ENCODE results near the gene GPD1L. TPM values are rescaled to one million over a fixed set of nuclear protein-coding genes. Genes with fewer than 3 reads are reported as not detected.
"Not testable (repeated sequence)": the region's sequence is repeated elsewhere in the genome, so short reads cannot be mapped to it uniquely, and the experiment has no call there.

GPD1L gene
- total and polyA plus RNA-seq, 4 experiments from 2014 or later: 20.6 to 32.5 (median 23.5) TPM

DNA sequence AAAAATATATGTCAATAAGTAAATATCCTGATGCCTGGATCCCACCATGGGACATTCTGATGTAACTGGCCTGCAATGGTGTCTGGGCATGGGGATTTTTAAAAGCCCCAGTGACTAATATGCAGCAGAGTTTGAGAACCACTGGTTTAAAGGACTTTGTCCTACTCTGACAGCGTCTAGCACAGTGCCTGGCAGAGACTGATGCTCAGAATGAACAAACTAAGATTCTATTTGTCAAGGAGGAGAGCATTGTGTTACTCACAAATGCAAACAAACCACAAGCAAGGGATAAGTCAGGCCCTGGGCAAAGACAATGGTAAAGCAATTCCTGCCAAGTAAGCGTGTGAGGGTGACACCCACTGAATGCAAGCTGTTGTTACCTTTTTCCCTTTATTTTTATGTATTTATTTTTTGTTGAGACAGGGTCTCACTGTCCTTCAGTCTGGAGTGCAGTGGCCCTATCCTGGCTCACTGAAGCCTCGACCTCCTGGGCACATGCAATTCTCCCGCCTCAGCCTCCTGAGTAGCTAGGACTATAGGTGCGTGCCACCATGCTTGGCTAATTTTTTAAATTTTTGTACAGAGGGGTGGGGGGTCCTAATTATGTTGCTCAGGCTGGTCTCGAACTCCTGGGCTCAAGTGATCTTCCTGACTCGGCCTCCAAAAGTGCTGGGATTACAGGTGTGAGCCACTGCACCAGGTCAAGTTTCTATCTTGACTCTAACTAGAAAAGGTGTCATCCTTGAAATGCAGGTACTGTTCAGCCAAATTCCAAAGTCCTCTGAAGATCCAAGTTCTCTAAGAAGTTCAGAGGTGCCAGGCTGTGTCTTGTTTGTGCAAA lies 909 bp upstream of the GPD1L start:
- peak overlapping the region; percentile 77 to 97 (median 88) for H3K4me3 Mint-ChIP-seq
- Histone ChIP-seq H3K4me3 (ENCODE audit: low read length in 2 of 2) (peak overlapping the region in 1 of 2 donors; percentile 87), H3K4me1 (ENCODE audit: insufficient read depth, low read length) (peaks cover 28% of the 10 kb centered on the region), H3K27ac (ENCODE audit: low read depth, low read length) (no peak overlapping the region), H3K27me3 (ENCODE audit: insufficient read depth, low read length) (no peaks in the 10 kb centered on the region), H3K9me3 (ENCODE audit: control insufficient read depth in 1 of 2, low read length in 2 of 2) (peaks cover 0 to 5% of the 10 kb centered on the region in 2 donors), H3K36me3 (ENCODE audit: insufficient read depth, low read length) (no peaks in the 10 kb centered on the region)
- peak overlapping the region; percentile 17 to 93 (median 73) for H3K27ac Mint-ChIP-seq
- intact Hi-C loops (cut with micrococcal nuclease): loop anchor here (1.0 to 5.0 kb wide), 5 partner anchors 9 to 1335 kb away; partner anchors contain the start of genes DYNC1LI1 and UBP1
- H3K27me3 Mint-ChIP-seq: no peaks in the 10 kb centered on the region
- peaks cover 8 to 18% of the 10 kb centered on the region in 2 donors for H3K36me3 Mint-ChIP-seq
- H3K4me1 Mint-ChIP-seq: peaks cover 22 to 41% (median 30%) of the 10 kb centered on the region in 4 donors
- peaks cover 0 to 29% (median 9%) of the 10 kb centered on the region in 8 donors for H3K9me3 Mint-ChIP-seq
- POLR2A ChIA-PET (ENCODE audit: partially characterized antibody): interaction anchor here (1.3 to 1.9 kb wide), 4 partner anchors 9 to 573 kb away, joined by 3 to 34 read pairs (median 5); partner anchors contain the start of gene STT3B
- CTCF ChIA-PET (ENCODE audit: partially characterized antibody): interaction anchor here (0.9 to 1.5 kb wide), 3 partner anchors 9 to 135 kb away, joined by 3 to 10 read pairs (median 4); no protein-coding TSS in a partner anchor
- no peak for DNase-seq

DNA sequence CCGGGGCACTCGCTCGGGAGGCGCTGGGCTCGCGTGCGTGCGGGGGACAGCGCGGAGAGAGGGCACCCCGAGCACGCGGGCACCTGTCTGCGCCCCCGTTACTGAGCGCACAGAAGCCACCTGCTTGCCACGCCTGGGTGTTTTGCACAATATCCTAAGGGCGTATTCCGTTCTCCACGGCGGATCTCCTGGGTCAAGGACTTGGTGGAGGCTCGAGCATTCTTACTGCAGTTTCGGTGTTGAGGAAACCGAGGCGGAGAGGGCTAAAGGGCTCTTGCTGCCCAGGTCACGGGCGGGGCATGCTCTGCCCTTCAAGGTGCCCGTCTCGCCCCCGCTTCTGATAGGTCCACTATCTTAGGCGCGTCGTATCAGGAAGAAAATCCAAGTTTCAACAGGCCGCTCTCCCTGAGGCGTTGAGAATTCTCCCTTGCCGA lies 526 bp downstream of the GPD1L start:
- no peak for DNase-seq
- peaks cover 30 to 54% (median 41%) of the 10 kb centered on the region in 4 donors for H3K4me1 Mint-ChIP-seq
- H3K4me3 Mint-ChIP-seq: peak overlapping the region; percentile 94 to 98 (median 97)
- peaks cover 6 to 10% of the 10 kb centered on the region in 2 donors for H3K36me3 Mint-ChIP-seq
- Histone ChIP-seq H3K27me3 (ENCODE audit: insufficient read depth, low read length) (no peaks in the 10 kb centered on the region), H3K27ac (ENCODE audit: low read depth, low read length) (peak overlapping the region; percentile 61), H3K36me3 (ENCODE audit: insufficient read depth, low read length) (no peaks in the 10 kb centered on the region), H3K4me3 (ENCODE audit: low read length in 2 of 2) (peak overlapping the region; percentile 12 to 87), H3K4me1 (ENCODE audit: insufficient read depth, low read length) (peaks cover 39% of the 10 kb centered on the region), H3K9me3 (ENCODE audit: control insufficient read depth in 1 of 2, low read length in 2 of 2) (peaks cover 0 to 4% of the 10 kb centered on the region in 2 donors)
- H3K27me3 Mint-ChIP-seq: no peaks in the 10 kb centered on the region
- H3K27ac Mint-ChIP-seq: peak overlapping the region; percentile 66 to 95 (median 90)
- ChIA-PET POLR2A (ENCODE audit: partially characterized antibody) (interaction anchor here (1.2 to 1.9 kb wide), 5 partner anchors 8 to 1501 kb away, joined by 3 to 34 read pairs (median 4); partner anchors contain the start of genes STT3B and TGFBR2), CTCF (ENCODE audit: partially characterized antibody) (interaction anchor here (1.2 kb wide), 1 partner anchor 133 kb away, joined by 4 read pairs; no protein-coding TSS in a partner anchor)
- intact Hi-C loops (cut with micrococcal nuclease): loop anchor here (1.0 to 5.0 kb wide), 5 partner anchors 7 to 1334 kb away; partner anchors contain the start of genes DYNC1LI1 and UBP1
- peaks cover 0 to 17% (median 5%) of the 10 kb centered on the region in 8 donors for H3K9me3 Mint-ChIP-seq

DNA sequence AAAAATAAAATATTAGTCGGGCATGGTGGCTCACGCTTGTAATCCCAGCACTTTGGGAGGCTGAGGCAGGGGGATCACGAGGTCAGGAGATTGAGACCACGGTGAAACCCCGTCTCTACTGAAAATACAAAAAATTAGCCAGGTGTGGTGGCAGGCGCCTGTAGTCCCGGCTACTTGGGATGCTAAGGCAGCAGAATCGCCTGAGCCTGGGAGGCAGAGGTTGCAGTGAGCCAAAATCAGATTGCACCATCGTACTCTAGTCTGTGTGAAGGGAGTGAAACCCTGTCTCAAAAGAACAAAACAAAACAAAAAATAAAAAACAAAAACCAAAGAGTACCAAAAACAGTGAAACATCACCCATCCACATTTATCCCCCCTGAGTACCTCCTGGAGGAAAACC lies 1.8 kb downstream of the GPD1L start:
- CTCF ChIA-PET (ENCODE audit: partially characterized antibody); H3K27ac ChIP-seq (ENCODE audit: low read depth, low read length); H3K36me3 Mint-ChIP-seq; H3K27ac Mint-ChIP-seq; H3K27me3 Mint-ChIP-seq; H3K27me3 ChIP-seq (ENCODE audit: insufficient read depth, low read length); DNase-seq; H3K36me3 ChIP-seq (ENCODE audit: insufficient read depth, low read length); H3K4me3 ChIP-seq (ENCODE audit: low read length in 2 of 2); H3K9me3 ChIP-seq (ENCODE audit: control insufficient read depth in 1 of 2, low read length in 2 of 2); H3K9me3 Mint-ChIP-seq; POLR2A ChIA-PET (ENCODE audit: partially characterized antibody): not testable (repeated sequence)
- peaks cover 47% of the 10 kb centered on the region for H3K4me1 ChIP-seq (ENCODE audit: insufficient read depth, low read length)
- H3K4me1 Mint-ChIP-seq: peaks cover 31 to 64% (median 47%) of the 10 kb centered on the region in 4 donors
- H3K4me3 Mint-ChIP-seq: peak overlapping the region in 5 of 8 donors; percentile 24 to 61 (median 40)
- intact Hi-C loops (cut with micrococcal nuclease): loop anchor here (5.0 kb wide), 1 partner anchor 464 kb away; the partner anchor contains the start of gene DYNC1LI1

DNA sequence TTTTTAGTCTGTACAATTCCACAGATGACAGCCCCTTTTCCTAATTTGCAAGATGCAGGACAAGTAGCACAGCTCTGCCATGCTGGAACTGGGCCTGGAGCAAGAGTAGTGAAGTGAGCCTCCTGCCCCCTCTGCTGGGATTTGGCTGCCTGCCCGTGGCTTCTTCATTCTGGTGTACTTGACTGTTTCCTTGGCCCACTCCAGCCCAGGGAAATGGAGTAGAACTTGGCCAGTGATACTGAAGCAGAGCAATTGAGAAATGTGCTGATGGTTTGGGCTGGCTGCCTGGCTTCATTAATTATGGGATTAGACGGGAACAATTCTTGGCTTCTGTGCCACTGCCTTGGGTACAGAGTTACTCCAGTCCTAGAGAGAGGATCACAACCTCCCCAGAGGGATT lies 2.8 kb downstream of the GPD1L start:
- H3K9me3 Mint-ChIP-seq: no peaks in the 10 kb centered on the region
- H3K4me1 Mint-ChIP-seq: peaks cover 41 to 74% (median 57%) of the 10 kb centered on the region in 4 donors
- DNase-seq: no peak
- peak overlapping the region in 3 of 8 donors; percentile 4 to 43 (median 8) for H3K4me3 Mint-ChIP-seq
- CTCF ChIA-PET (ENCODE audit: partially characterized antibody): no interaction called here
- H3K27ac Mint-ChIP-seq: no peak overlapping the region
- Histone ChIP-seq H3K9me3 (ENCODE audit: control insufficient read depth in 1 of 2, low read length in 2 of 2) (no peaks in the 10 kb centered on the region), H3K4me3 (ENCODE audit: low read length in 2 of 2) (no peak overlapping the region), H3K27me3 (ENCODE audit: insufficient read depth, low read length) (no peaks in the 10 kb centered on the region), H3K4me1 (ENCODE audit: insufficient read depth, low read length) (peaks cover 57% of the 10 kb centered on the region), H3K27ac (ENCODE audit: low read depth, low read length) (no peak overlapping the region), H3K36me3 (ENCODE audit: insufficient read depth, low read length) (no peaks in the 10 kb centered on the region)
- POLR2A ChIA-PET (ENCODE audit: partially characterized antibody): no interaction called here
- intact Hi-C loops (cut with micrococcal nuclease): loop anchor here (5.0 kb wide), 1 partner anchor 463 kb away; the partner anchor contains the start of gene DYNC1LI1
- no peaks in the 10 kb centered on the region for H3K27me3 Mint-ChIP-seq
- peaks cover 5% of the 10 kb centered on the region in 2 donors for H3K36me3 Mint-ChIP-seq

DNA sequence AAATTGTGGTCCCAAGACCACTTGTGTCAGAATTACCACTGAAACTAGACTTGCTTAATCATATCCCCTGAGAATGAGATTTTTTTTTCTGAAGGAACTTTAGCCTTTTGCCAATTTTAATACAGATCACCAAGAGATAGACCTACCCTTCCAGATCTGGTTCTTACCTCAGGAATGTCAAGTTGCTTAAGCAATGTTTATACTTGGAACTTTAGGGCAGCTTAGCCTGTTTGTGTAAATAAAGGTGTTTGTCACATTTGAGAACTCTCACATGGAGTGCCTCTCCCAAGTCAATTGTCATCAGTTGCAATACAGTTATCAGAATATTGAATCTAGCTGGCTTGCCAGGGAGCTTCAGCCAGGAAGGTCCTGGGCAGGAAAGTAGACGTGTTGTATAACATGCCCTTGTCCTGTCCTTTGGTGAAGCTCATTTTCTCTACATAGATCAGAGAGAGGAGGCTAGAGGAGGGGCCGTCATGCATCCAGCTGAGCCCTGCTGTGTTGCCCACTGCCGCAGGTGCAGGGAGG lies 3.9 kb downstream of the GPD1L start:
- peaks cover 61% of the 10 kb centered on the region for H3K4me1 ChIP-seq (ENCODE audit: insufficient read depth, low read length)
- no peaks in the 10 kb centered on the region for H3K9me3 ChIP-seq (ENCODE audit: control insufficient read depth in 1 of 2, low read length in 2 of 2)
- H3K36me3 Mint-ChIP-seq: peaks cover 5 to 14% of the 10 kb centered on the region in 2 donors
- H3K4me3 ChIP-seq (ENCODE audit: low read length in 2 of 2): no peak overlapping the region
- peak overlapping the region in 3 of 8 donors; percentile 12 to 44 (median 23) for H3K4me3 Mint-ChIP-seq
- H3K27me3 ChIP-seq (ENCODE audit: insufficient read depth, low read length): no peaks in the 10 kb centered on the region
- CTCF ChIA-PET (ENCODE audit: partially characterized antibody): interaction anchor here (1.0 kb wide), 1 partner anchor 92 kb away, joined by 3 read pairs; no protein-coding TSS in a partner anchor
- intact Hi-C loops (cut with micrococcal nuclease): no loop called here
- peak overlapping the region in 1 of 7 donors; percentile 14 for H3K27ac Mint-ChIP-seq
- DNase-seq: no peak
- H3K36me3 ChIP-seq (ENCODE audit: insufficient read depth, low read length): no peaks in the 10 kb centered on the region
- no peak overlapping the region for H3K27ac ChIP-seq (ENCODE audit: low read depth, low read length)
- H3K27me3 Mint-ChIP-seq: no peaks in the 10 kb centered on the region
- POLR2A ChIA-PET (ENCODE audit: partially characterized antibody): no interaction called here
- peaks cover 0 to 7% (median 5%) of the 10 kb centered on the region in 8 donors for H3K9me3 Mint-ChIP-seq
- H3K4me1 Mint-ChIP-seq: peaks cover 48 to 82% (median 67%) of the 10 kb centered on the region in 4 donors

DNA sequence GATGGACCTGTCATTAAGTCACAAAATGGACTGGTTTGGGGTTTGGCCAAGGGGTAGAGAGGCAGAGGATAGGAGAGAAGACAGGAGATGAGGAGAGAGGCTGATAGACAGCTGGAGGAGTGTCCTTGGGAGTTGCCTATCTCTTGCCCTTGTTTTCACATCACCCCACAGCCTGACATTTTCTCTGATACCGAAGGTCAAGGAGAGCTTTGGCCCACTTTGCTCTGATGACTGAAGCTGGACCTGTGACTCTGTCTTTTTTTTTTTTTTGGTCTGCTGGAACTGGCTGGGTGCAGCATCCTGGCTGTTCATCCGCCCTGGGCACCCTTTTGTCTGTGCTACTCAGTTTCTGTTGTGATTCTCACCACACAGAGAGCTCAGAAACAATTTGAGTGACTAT lies 5.1 kb downstream of the GPD1L start:
- DNase-seq: no peak
- POLR2A ChIA-PET (ENCODE audit: partially characterized antibody): no interaction called here
- Histone ChIP-seq H3K27me3 (ENCODE audit: insufficient read depth, low read length) (no peaks in the 10 kb centered on the region), H3K27ac (ENCODE audit: low read depth, low read length) (no peak overlapping the region), H3K4me3 (ENCODE audit: low read length in 2 of 2) (no peak overlapping the region), H3K9me3 (ENCODE audit: control insufficient read depth in 1 of 2, low read length in 2 of 2) (no peaks in the 10 kb centered on the region), H3K4me1 (ENCODE audit: insufficient read depth, low read length) (peaks cover 65% of the 10 kb centered on the region), H3K36me3 (ENCODE audit: insufficient read depth, low read length) (no peaks in the 10 kb centered on the region)
- CTCF ChIA-PET (ENCODE audit: partially characterized antibody): interaction anchor here (1.0 to 1.4 kb wide), 2 partner anchors 33 to 93 kb away, joined by 3 to 5 read pairs; no protein-coding TSS in a partner anchor
- peaks cover 49 to 85% (median 71%) of the 10 kb centered on the region in 4 donors for H3K4me1 Mint-ChIP-seq
- H3K4me3 Mint-ChIP-seq: peak overlapping the region in 4 of 8 donors; percentile 27 to 61 (median 48)
- peaks cover 5 to 11% of the 10 kb centered on the region in 2 donors for H3K36me3 Mint-ChIP-seq
- H3K9me3 Mint-ChIP-seq: peaks cover 0 to 7% (median 5%) of the 10 kb centered on the region in 8 donors
- H3K27me3 Mint-ChIP-seq: no peaks in the 10 kb centered on the region
- peak overlapping the region in 6 of 7 donors; percentile 8 to 92 (median 80) for H3K27ac Mint-ChIP-seq
- intact Hi-C loops (cut with micrococcal nuclease): no loop called here

All from CD4-positive, alpha-beta memory T cell (primary cell).